ENCODE data around the gene DPYSL3.

The DPYSL3 gene

GRCh38 chr5:147434049-147434448, 75.8 kb downstream of the DPYSL3 start:
- no peak for DNase-seq

GRCh38 chr5:147432323-147432722, 77.5 kb downstream of the DPYSL3 start:
- DNase-seq: no peak

- DNase-seq: no peak
These were observed 78.3 kb downstream of the DPYSL3 start for GRCh38 chr5:147431586-147431985.

GRCh38 chr5:147430628-147431027, 79.2 kb downstream of the DPYSL3 start:
- no peak for DNase-seq

GRCh38 chr5:147427521-147428401, 82.1 kb downstream of the DPYSL3 start:
- no peak for DNase-seq

GRCh38 chr5:147426640-147427327, 83.1 kb downstream of the DPYSL3 start:
- DNase-seq: no peak

- no peak for DNase-seq
These were observed 91.3 kb downstream of the DPYSL3 start for GRCh38 chr5:147418613-147419012.

GRCh38 chr5:147417135-147417813, 92.6 kb downstream of the DPYSL3 start:
- DNase-seq: no peak

GRCh38 chr5:147415651-147416050, 94.2 kb downstream of the DPYSL3 start:
- DNase-seq: no peak

GRCh38 chr5:147413266-147413665, 96.6 kb downstream of the DPYSL3 start:
- no peak for DNase-seq

GRCh38 chr5:147412561-147412960, 97.3 kb downstream of the DPYSL3 start:
- DNase-seq: no peak

GRCh38 chr5:147411359-147412319, 98.2 kb downstream of the DPYSL3 start:
- DNase-seq: no peak

GRCh38 chr5:147410496-147411358, 99.1 kb downstream of the DPYSL3 start:
- no peak for DNase-seq

GRCh38 chr5:147408980-147409379, 100.9 kb downstream of the DPYSL3 start:
- no peak for DNase-seq

GRCh38 chr5:147407094-147407681, 102.7 kb downstream of the DPYSL3 start:
- DNase-seq: no peak

GRCh38 chr5:147406636-147407035, 103.2 kb downstream of the DPYSL3 start:
- no peak for DNase-seq

- no peak for DNase-seq
These were observed 105.2 kb downstream of the DPYSL3 start for GRCh38 chr5:147404706-147405105.

- no peak for DNase-seq
These were observed 105.9 kb downstream of the DPYSL3 start for GRCh38 chr5:147403651-147404640.

- no peak for DNase-seq
These were observed 109.0 kb downstream of the DPYSL3 start for GRCh38 chr5:147400881-147401280.

Measured in activated gamma-delta T cell treated with Interleukin-2 at 50 U/mL for 16 hours (primary cell).